Inflammatory macrophage treated with lipopolysaccharide for 1 hour (primary cell): ENCODE data around the gene HBP1.
A peak's percentile ranks its signal among the peaks of the same experiment; 100 is the strongest.
"Not testable (repeated sequence)": the region's sequence is repeated elsewhere in the genome, so short reads cannot be mapped to it uniquely, and the experiment has no call there.

ENCODE experiments used
- DNase-seq, 2 donors: peaks; one replicate each; pipeline ENCODE4 v3.0.0-alpha.2; 2020 to 2022

Gene HBP1

DNA sequence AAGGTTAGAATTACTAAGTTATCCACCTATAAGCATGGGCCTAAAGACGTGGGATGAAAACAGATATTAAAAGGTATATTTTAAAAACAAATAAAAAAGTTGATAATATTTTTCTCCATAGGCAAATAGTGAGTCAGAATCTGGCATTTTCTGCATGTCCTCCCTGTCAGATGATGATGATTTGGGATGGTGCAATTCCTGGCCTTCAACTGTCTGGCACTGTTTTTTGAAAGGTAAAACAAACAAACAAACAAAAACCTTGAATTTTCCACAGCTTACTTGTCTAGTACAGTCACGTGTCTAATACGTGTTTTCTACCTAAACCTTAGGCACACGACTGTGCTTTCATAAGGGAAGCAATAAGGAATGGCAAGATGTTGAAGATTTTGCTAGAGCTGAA is 17.4 kb downstream of the HBP1 start:
- DNase-seq, result no peak

DNA sequence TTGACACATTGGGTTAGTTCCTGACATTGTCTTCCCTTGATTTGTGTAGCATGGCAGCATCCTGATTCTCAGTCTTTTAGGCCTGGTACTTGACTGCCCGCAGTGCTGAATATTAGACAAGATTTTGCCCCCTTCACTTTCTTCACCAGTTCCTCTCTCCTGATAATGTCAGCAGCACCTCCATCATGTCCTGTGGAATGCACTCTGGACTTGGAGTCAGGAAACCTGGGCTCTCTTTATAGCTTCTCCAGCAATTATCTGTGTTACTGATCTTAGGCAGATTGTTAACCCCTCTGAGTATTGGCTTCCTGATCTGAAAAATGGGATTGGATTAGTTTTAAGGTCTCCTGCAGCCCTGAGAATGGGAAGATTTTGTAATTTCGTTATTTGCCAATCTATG is 19.0 kb downstream of the HBP1 start:
- DNase-seq, result no peak

DNA sequence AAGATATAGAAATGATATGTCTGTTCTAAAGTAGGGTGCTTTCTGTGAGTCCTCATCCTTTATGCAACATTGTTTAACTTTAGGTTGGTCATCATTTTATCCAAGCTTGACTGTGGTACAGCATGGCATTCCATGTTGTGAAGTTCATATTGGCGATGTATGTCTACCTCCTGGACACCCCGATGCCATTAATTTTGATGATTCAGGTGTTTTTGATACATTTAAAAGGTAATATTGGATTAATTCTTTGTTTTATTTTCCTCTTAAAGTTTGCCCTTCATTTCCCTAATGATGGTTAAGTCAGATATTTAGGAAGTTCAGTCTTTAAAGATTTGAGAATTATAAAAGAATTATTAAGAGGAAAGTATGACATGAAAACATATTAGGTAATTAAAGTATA is 21.3 kb downstream of the HBP1 start:
- DNase-seq, result no peak

DNA sequence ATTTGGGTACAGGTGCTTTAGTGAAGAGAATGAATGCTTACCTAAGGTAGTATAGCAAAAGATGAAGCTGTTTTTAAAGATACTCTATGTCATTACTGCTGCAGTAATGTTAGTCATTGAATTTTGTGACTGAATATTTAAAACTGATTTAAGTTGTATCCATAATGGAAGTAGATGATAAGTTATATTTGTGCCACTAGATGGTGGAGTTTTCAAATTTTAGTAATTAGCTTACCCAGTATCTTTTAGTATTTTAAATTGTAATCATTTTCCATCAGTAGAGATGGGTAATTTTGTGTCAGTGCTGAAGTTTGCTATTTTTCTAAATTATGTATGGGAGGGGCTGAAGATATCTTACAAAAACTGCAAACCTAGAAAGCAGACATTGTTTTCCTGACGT is 25.2 kb downstream of the HBP1 start:
- DNase-seq, result no peak

DNA sequence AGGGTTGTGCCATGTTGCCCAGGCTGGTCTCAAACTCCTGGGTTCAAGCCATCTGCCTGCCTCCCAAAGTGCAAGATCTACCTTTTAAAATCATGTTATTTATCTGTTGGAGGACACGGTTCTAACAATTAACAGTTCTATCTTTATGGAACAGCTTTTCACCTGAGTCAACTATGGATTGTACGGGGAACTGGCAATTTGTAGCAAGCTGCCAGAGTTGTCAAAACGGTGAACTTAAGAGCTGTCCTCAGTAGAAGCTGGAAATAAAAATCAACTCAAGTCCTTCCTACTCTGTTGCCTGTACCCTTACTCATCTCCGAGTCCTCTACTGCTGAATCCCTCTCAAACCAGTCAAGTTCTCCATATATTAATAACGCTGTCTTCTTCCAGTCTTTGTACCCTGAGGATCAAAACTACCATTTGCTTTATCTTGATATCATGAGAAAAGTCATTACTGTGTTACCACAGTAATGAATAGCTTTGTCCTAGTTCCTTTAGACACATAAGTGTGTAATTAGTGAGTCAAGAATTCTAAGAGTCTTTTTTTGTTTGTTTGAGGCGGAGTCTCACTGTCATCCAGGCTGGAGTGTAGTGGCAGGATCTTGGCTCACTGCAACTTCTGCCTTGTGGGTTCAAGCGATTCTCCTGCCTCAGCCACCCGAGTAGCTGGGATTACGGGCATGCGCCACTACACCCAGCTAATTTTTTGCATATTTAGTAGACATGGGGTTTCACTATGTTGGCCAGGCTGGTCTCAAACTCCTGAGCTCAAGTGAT is 28.2 kb downstream of the HBP1 start:
- DNase-seq, result no peak

DNA sequence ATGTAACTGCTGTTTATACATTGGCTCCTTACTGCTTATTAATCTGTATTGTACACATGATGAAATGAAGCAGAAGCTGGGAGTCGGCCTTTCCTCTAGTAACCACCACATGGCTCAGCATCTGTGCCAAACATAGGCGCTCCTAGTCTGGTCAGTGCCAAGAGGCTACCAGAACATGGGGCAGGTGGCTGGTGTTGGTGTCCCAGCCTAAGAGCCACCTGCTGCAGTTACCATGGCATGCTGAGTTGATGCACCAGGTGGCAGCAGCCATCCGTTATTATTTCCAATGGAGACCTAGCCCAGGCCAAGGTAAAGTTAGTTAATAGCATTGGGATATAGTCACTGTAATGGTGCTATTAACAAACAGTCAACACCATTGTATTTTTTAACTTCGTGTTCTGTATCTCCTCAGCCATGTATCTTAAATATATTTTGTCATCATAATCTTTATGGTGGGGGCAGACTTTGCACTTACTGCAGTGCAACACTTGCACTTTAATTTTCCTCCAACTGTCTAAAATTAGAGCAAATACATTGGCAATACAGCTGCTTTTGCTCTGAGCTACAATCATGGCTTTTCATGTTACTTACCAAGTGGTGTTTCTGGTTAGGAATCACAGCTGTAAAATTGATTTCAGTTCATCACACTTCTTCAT is 33.1 kb downstream of the HBP1 start:
- no peak for DNase-seq

DNA sequence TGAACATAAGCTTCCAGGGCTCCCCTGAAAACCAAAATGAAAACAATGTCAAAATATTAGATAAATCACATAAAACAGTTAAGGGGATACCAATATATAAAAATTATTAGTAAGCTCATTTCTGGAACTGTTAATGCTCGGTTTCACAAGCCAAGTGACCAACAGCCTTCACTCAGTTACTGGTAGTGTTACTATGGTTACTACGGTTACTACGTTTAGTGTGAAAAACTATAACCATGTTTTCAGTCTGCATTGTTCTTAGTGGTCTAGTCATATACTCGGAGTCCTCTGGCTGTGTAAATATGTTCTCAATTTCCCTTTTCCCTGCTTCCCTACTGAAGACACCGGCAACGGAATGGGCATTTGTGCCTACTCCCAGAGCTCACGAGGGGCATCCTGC is 34.8 kb downstream of the HBP1 start:
- no peak for DNase-seq

DNA sequence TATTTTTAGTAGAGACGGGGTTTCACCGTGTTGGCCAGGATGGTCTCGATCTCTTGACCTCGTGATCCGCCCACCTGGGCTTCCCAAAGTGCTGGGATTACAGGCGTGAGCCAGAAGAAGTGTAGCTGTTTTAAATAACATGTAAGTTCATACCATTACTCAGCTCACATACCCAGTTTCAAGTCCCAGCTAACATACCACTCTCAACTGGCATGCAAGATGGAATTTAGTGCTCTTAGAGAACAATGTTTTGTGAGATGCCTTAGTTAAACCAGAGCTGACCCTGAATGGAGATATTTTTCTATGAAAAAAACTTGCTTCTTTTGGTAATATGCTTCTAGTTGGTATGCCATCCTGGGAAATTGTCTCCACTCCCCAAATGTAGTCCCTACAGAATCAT is 37.3 kb downstream of the HBP1 start:
- no peak for DNase-seq

DNA sequence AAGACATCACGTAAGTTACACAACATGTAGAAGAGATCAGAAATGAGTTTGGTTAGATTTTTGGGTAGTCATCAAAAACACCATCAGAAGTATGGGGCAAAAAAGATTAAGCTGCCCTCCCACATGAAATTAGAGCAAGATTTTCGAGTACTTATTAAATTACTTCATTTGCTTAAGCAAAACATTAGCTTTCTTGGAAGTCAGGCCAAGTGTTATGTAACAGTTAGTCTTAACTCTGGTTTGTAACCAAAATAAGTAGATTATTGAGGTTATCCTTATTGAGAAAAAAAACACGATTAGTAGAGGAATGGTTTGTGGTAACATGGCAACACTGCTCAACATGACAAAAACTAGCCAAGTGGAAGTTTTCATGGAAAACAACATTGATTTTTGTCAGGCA is 37.9 kb downstream of the HBP1 start:
- DNase-seq, result no peak

DNA sequence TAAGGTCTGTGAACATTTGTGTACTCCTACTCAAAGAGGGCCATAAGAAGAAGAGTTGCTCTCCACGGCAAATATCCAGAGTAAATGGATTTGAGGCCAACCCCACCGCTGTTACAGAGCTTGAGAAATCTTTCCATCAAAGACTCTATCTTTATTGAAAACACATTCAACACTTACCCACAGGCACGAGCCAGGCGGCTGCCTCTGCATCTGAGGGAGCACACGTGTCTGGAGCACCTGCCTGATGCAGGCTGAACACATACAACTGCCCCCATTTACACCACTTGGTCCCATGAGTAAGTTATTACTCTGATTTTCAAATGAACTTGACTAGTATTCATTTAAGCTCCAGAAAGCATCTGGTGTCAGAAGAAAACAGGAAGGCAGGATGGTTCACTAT is 38.7 kb downstream of the HBP1 start:
- DNase-seq, result no peak

DNA sequence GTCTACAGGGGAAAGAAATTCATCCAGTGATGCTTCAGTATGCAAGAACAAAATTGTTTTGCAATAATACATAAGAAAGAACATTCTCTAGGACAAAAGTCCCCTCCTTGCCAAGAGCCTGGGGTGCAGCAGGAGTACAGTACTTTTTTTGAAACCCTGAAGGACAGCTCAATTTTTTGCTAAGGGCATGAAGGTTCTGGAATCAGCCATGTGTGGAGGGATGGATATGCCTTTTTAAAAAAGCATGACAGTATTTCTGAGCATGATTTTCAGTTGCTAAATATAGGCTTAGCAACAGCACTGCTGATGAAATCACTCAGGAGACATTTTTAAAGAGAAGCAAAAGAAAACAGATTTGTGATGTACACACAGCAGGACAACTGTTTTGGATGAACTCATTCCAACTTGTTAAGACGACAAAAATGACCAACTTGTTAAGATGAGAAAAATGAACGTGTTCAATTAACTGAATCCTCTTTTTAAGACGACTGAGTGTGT is 39.3 kb downstream of the HBP1 start:
- DNase-seq, result no peak

DNA sequence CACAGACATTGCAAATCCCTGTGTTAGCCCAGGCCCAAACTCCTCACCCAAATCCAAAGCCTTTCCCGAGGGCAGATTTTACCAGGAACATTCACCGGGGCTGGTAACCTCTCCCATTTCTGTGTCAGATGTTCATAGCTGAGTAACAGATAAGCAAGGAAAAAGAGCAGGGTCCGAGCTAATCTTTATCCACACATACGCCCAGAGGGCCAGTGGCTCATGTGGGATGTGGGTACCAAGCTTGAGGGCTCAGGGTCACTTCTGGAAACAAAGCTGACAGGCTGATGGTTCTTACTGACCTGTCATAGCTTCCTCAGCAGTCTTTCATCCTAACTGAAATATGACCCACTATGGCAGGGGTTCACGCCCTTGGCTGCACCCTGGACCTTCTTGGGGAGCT is 39.8 kb downstream of the HBP1 start:
- DNase-seq, result no peak

DNA sequence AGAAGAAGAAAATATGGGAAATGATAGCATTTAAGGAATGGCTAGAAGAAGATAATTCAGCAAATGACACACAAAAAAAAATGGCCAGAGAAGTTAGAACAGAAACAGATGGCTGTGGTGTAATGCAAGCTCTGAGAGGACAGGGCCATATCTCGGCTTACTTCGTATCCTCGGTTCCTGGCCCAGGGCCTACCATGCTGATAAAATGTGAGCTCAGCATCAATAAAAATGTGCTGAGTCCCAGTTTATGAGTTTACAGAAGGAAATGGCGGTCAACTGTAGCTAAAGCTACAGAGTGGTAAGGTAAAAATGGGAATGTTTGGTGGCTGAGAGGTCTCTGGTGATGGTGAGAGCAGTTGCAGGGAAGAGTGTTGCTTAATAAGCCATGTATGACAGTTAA is 40.8 kb downstream of the HBP1 start:
- no peak for DNase-seq

DNA sequence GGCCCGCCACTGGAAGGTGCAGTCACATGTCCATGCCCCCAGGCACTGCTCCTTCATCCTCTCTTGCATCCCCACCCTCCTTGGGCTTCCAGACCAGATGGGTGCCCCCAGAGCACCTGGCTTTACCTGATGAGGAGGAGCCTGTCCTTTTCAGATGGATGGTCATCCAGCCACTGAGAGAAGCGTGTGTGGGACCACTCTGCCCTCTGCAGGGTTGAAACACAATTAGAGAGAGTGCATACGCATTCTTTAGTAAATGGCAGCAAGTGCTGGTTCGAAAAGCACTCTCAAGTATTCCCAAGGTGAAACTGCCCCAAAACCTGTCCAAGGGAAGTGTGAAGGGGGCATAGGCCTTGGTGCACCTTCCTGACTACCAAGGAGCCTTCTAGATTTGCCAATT is 41.6 kb downstream of the HBP1 start:
- no peak for DNase-seq

DNA sequence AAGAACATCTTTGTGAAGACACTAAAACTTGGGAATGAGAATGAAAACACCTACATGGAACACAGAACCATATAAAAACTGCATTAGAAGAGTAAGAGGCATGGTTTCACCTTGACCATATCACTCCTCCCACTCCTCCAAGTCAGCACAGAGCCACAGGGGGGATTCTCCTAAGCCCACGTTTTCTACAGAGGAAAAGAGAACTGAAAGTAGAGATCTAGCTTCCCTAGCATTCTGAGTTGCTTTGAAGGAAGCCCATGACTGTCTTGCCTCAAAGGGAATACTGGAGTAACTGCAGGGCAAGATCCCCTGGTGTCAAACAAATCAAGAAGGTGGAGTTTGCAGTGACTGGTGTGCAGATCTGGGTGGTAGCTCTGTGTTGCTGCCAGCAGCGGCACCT is 43.9 kb downstream of the HBP1 start:
- DNase-seq, result peak; percentile 48 to 85

DNA sequence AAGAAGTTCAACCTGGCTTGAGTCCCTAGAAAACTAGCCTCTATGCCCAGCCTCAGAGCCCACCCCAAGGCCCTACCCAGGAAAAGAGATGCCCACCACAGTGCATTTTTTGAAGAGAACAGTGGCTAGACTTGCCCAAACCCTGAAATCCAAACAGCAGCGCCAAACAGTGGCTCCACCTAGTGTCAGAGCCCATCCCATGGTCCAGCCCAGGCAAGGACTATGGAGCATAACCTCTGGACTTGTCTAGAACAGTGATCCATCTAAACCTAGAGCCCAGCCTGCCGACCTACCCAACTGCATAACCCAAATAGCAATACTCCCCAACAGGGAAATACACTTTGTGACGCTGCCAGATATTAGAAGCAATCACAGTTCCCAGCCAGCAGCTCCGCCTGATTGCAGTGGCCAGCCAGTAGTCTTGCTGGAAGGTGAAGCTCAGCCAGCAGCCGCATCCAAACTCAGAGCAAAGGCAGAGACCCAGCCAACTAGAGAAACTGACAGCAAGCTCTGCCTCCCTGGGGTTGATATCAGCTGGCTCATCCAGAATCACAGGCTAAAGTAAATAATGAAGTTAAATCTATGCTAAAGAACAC is 44.5 kb downstream of the HBP1 start:
- no peak for DNase-seq

DNA sequence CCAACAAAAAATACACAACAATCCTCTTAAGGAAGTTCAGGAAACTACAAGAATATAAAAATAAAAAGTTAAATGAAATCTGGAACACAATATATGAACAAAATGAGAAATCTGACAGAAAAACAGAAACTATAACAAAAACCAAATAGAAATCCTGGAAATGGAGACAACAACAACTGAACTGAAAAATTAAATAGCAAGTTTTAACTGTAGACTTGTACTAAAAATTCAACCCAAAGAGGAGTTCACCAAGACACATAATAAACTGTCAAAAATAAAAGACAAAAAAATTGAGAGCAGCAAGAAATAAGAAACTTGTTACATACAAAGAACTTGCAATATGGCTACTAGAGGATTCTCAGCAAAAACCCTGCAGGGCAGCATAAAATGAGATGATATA is 45.1 kb downstream of the HBP1 start:
- no peak for DNase-seq

DNA sequence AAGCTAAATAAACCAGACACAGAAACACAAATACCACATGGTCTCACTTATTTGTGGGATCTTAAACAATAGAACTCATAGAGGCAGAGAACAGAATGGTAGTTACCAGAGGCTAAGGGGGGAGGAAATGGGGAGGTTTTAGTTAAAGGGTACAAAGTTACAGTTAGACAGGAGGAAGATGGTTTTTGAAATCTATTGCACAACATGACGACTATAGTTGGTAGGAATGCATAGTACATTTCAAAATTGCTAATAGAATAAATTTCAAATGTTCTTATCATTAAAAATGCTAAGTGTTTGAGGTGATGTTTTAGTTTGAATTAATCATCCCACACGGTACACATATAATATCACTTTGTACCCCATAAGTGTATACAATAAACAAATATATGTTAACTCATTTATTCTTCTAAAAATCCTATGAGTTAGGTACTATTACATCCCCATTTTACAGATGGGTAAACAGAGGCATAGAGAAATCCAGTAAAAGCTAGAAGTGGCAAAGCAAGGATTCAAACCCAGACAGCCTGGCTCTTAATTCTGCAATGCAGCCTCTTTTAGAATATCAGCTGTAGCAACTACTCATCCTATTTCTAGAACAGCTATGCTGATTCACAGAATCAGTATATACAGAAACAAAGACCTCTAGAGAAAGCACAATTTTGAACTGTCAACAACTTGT is 50.9 kb downstream of the HBP1 start:
- DNase-seq, result no peak

DNA sequence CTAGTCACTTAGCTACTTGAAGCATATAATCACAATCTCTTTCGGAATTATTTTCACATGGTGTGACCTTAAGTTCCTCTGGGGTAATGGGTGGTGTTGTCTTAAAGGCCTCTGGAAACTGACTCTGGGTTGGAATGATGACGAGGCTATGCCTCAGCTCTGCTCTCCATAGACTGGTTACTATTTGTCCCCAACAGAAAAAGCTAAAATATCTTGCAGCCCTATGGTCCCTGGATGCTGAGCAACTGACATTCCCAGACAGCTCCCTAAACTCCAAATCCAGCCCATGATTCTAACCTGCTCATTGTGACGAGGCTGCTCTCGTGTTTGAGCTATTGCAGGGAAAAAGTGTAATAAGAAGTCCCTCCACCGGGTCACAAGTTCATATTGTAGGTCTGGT is 51.6 kb downstream of the HBP1 start:
- DNase-seq, result no peak

DNA sequence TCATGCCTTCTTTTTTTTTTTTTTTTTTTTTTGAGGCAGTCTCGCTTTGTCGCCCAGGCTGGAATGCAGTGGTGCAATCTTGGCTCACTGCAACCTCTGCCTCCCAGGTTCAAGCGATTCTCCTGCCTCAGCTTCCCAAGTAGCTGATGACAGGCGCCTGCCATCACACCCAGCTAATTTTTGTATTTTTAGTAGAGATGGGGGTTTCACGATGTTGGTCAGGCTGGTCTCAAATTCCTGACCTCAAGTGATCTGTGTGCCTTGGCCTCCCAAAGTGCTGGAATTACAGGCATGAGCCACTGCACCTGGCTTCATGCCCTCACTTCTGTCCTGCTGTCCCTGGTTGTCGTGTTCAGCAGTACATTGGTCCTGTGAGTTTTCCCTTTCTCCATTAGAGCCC is 52.0 kb downstream of the HBP1 start:
- DNase-seq, result not testable (repeated sequence)

DNA sequence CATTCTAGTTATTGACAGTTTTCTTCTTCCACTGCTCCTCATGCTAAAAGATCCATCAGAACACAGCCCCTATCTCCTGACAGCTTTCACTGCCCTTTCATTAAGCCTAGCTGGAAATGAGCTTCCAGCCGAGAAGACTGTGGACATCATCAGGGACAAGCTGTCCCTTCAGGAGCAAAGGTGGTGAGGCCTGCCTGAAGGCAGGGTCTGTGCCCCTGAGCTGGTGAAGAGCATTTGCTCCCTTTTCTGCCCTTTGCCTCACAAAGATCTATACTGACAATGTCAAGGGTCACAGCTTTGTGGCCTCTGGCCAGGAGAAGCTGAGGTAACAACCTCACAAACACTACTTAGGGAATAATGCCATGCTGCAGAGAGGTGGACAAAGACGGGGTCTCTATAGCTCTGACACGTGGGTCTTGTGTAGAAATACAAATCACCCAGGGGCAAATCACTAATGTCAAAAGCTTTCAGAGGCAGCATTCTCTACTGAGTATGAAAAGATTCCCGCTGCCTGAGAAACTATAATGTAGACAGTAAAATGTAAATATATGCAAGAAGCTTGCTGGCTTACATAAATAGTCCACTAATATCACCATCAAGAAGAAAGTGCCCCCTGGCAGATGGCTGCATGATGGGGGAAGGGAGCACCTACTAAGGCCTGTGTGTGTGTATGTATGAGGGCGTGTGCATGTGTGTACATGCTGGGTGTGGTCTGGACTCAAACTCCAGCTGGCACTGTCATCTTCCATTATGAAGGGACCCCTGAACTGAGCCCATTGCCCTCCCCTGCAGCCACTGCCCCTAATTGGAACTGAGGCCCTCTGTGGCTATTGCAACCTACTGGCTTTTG is 55.8 kb downstream of the HBP1 start:
- DNase-seq, result no peak

DNA sequence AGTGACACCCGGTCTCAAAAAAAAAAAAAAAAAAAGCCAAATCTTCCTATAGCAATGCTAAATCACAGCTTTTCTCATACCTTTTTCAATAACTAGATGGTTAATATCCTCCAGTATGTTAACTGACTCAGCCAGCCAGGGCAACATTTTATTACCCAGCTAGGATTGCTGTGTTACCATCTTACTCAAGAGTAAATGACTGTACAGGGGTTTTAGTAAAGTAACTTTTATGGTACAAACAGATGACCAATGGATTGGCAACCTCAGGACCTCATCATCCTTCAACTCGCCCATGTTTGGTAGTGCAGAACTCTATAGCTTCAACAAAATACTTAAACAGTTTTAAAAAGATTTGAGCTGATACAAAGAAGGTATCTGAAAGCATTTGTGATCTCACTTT is 59.5 kb downstream of the HBP1 start:
- DNase-seq, result no peak

DNA sequence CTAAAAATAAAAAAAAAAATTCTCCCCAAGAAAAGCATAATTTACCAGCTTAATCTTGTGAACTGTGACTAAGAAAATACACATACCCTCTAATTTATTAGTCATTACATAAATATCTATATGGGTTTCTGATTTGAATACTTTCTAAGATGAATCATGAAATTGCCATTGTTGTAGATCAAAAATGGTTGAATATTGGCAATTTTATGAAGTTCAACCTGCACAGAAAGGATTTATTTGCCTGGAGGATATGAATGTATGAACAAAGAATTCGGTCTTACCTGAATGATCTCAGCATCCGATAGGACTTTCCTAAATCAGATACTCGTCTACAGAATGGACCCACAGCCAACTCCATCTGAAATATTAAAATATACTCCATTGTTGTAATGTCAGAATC is 61.5 kb downstream of the HBP1 start:
- no peak for DNase-seq
